Measurements from ENCODE around the gene KRT82. TPM values are rescaled to one million over a fixed set of nuclear protein-coding genes. Genes with fewer than 3 reads are reported as not detected.

Gene KRT82
- total and polyA plus RNA-seq, 4 donors = not detected

DNA sequence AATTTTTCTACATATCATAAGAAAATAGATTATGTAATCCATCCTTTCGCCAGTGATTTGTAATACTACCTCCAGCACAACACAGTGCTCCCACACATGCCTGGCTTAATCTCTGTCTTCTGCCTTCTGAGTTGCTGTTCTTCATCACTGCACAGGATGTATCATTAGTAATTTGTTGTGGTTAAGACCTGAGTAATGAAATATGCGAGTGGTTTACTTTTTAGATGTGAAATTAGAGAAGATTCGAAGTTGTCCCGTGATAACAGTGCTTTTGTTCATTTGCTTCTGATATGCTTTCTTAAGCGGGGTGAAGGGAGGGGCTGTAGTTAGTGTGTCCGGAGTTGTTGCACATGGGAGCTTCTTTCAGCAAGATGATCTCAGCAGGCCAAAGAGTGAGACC is 56.9 kb downstream of the KRT82 start:
- H3K27me3 ChIP-seq (ENCODE audit: control insufficient read depth in 3 of 3, insufficient read depth in 3 of 3, low read length in 2 of 3) = no peaks in the 10 kb centered on the region
- no peak overlapping the region for H3K27ac ChIP-seq (ENCODE audit: low read depth in 1 of 2, low read length in 1 of 2)
- DNase-seq (no peak), ATAC-seq (ENCODE audit: insufficient read depth, low FRiP score) (no peak)
- TF ChIP-seq, protein P1, sequence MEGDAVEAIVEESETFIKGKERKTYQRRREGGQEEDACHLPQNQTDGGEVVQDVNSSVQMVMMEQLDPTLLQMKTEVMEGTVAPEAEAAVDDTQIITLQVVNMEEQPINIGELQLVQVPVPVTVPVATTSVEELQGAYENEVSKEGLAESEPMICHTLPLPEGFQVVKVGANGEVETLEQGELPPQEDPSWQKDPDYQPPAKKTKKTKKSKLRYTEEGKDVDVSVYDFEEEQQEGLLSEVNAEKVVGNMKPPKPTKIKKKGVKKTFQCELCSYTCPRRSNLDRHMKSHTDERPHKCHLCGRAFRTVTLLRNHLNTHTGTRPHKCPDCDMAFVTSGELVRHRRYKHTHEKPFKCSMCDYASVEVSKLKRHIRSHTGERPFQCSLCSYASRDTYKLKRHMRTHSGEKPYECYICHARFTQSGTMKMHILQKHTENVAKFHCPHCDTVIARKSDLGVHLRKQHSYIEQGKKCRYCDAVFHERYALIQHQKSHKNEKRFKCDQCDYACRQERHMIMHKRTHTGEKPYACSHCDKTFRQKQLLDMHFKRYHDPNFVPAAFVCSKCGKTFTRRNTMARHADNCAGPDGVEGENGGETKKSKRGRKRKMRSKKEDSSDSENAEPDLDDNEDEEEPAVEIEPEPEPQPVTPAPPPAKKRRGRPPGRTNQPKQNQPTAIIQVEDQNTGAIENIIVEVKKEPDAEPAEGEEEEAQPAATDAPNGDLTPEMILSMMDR (IDR thresholded peaks at IDR 0.05; ENCODE audit: control extremely low read depth, extremely low read depth) = no peak
- 76 to 83% methylated on average over 6 of the region's 6 CpGs for WGBS, 2 donors
- H3K36me3 ChIP-seq (ENCODE audit: control insufficient read depth in 4 of 4, insufficient read depth in 4 of 4, low read length in 4 of 4) = no peaks in the 10 kb centered on the region
- no peak overlapping the region for H3K9ac ChIP-seq (ENCODE audit: insufficient read depth in 1 of 2, low read length in 2 of 2)
- no peak overlapping the region for H3K4me3 ChIP-seq
- H3K4me1 ChIP-seq (ENCODE audit: control insufficient read depth in 5 of 5, insufficient read depth in 5 of 5, low read length in 5 of 5) = peaks cover 0 to 13% (median 0%) of the 10 kb centered on the region in 5 donors
- H3K9me3 ChIP-seq (ENCODE audit: control insufficient read depth in 4 of 4, insufficient read depth in 3 of 4, low read length in 3 of 4) = peaks cover 0 to 2% (median 0%) of the 10 kb centered on the region in 4 donors

DNA sequence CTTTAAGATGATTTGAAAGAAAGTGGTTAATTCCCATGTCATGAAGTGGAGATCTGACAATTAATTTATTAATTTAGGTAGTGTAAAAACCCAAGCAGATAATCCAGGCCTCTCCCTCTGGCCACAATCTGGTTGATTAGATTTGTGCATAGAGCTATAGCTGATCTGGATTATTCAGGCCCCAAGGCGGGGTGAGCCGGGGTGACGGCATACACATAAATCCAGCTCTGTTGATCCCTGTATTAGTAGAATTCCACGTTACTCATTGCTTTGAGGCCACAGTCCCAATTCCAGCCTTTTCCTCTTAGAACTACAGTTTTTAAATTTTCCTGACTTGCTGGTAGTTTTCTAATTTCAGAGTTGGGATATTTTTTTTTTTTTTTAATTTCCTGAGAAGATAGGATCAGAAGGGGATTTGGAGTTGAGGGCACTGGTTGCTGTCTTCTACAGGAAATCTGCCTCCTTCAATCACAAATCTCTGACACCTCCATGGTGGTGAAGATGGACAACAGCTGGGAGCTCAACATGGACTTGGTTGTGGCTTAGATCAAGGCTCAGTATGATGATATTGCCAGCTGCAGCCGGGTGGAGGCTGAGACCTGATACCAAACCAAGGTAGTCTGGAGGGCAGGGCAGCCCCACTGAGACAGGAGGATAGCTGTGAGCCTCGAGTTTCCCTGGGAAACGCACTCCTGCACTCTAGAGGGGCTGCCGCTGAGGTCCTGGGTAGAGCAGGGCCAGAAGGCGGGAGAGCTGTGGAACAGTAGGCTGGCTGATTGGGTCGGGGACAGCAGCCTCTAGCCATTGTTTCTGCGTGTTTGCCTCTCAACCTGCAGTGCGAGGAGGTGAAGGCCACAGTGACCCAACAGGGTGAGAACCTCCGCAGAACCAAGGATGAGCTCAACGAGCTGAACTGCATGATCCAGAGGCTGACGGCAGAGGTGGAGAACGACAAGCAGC is 58.3 kb downstream of the KRT82 start:
- no peak overlapping the region for H3K4me3 ChIP-seq
- peak in 1 of 3 donors; percentile 35 for DNase-seq
- TF ChIP-seq, protein P1 (IDR thresholded peaks at IDR 0.05; ENCODE audit: control extremely low read depth, extremely low read depth) = no peak
- no peaks in the 10 kb centered on the region for H3K27me3 ChIP-seq (ENCODE audit: control insufficient read depth in 3 of 3, insufficient read depth in 3 of 3, low read length in 2 of 3)
- H3K4me1 ChIP-seq (ENCODE audit: control insufficient read depth in 5 of 5, insufficient read depth in 5 of 5, low read length in 5 of 5) = peaks cover 0 to 13% (median 0%) of the 10 kb centered on the region in 5 donors
- no peak overlapping the region for H3K27ac ChIP-seq (ENCODE audit: low read depth in 1 of 2, low read length in 1 of 2)
- no peaks in the 10 kb centered on the region for H3K36me3 ChIP-seq (ENCODE audit: control insufficient read depth in 4 of 4, insufficient read depth in 4 of 4, low read length in 4 of 4)
- H3K9me3 ChIP-seq (ENCODE audit: control insufficient read depth in 4 of 4, insufficient read depth in 3 of 4, low read length in 3 of 4) = peaks cover 0 to 4% (median 2%) of the 10 kb centered on the region in 4 donors
- WGBS, 2 donors = 75 to 79% methylated on average over 16 of the region's 16 CpGs
- ATAC-seq (ENCODE audit: insufficient read depth, low FRiP score) = no peak
- H3K9ac ChIP-seq (ENCODE audit: insufficient read depth in 1 of 2, low read length in 2 of 2) = no peak overlapping the region

DNA sequence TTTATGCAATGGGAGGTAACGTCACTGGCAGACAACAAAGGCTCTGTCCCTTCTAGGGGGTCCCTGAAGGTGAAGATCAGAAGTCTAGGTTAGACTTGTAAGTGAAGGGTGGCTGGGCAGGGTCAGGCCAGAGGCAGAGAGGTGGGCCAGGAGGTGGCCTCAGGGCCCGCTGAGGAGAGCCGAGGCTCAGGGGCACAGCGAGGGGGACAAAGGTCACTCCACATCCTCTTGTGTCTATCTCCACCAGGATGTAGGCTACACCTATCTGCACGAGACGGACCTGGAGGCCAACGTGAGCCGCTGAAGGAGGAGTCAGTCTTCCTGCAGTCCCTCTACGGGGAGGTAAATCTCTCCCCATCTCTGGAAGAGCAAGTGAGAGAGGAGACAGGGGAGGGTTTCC is 59.1 kb downstream of the KRT82 start:
- Histone ChIP-seq H3K36me3 (ENCODE audit: control insufficient read depth in 4 of 4, insufficient read depth in 4 of 4, low read length in 4 of 4) (no peaks in the 10 kb centered on the region), H3K27ac (ENCODE audit: low read depth in 1 of 2, low read length in 1 of 2) (no peak overlapping the region)
- no peak for ATAC-seq (ENCODE audit: insufficient read depth, low FRiP score)

More for the DNA sequence above, 59.1 kb downstream of the KRT82 start:
- no peak for DNase-seq
- no peaks in the 10 kb centered on the region for H3K27me3 ChIP-seq (ENCODE audit: control insufficient read depth in 3 of 3, insufficient read depth in 3 of 3, low read length in 2 of 3)
- peaks cover 0 to 13% (median 0%) of the 10 kb centered on the region in 5 donors for H3K4me1 ChIP-seq (ENCODE audit: control insufficient read depth in 5 of 5, insufficient read depth in 5 of 5, low read length in 5 of 5)
- H3K4me3 ChIP-seq = no peak overlapping the region
- peaks cover 0 to 4% (median 2%) of the 10 kb centered on the region in 4 donors for H3K9me3 ChIP-seq (ENCODE audit: control insufficient read depth in 4 of 4, insufficient read depth in 3 of 4, low read length in 3 of 4)
- WGBS, 2 donors = 77 to 81% methylated on average over 9 of the region's 9 CpGs
- H3K9ac ChIP-seq (ENCODE audit: insufficient read depth in 1 of 2, low read length in 2 of 2) = no peak overlapping the region
- TF ChIP-seq, protein P1 (IDR thresholded peaks at IDR 0.05; ENCODE audit: control extremely low read depth, extremely low read depth) = no peak

Measured in lung (tissue), 12 donors.